GM08714 (cell line): ENCODE results near the gene PRKAG2.
"Not testable (repeated sequence)": the region's sequence is repeated elsewhere in the genome, so short reads cannot be mapped to it uniquely, and the experiment has no call there.

Experiments used
- H3K4me3 ChIP-seq: fragments of 200-500 bp; sonication (Bioruptor generic); 2 replicates; pipeline ENCODE4 v1.5.1; 2014; ENCODE audit warnings: mild to moderate bottlenecking, low read length, inconsistent platforms
- ZNF274 ChIP-seq: IDR thresholded peaks from 2 replicates; pipeline ENCODE4 v1.6.1; 2012; ENCODE audit warnings: mild to moderate bottlenecking, low read depth, low read length

The PRKAG2 gene

DNA sequence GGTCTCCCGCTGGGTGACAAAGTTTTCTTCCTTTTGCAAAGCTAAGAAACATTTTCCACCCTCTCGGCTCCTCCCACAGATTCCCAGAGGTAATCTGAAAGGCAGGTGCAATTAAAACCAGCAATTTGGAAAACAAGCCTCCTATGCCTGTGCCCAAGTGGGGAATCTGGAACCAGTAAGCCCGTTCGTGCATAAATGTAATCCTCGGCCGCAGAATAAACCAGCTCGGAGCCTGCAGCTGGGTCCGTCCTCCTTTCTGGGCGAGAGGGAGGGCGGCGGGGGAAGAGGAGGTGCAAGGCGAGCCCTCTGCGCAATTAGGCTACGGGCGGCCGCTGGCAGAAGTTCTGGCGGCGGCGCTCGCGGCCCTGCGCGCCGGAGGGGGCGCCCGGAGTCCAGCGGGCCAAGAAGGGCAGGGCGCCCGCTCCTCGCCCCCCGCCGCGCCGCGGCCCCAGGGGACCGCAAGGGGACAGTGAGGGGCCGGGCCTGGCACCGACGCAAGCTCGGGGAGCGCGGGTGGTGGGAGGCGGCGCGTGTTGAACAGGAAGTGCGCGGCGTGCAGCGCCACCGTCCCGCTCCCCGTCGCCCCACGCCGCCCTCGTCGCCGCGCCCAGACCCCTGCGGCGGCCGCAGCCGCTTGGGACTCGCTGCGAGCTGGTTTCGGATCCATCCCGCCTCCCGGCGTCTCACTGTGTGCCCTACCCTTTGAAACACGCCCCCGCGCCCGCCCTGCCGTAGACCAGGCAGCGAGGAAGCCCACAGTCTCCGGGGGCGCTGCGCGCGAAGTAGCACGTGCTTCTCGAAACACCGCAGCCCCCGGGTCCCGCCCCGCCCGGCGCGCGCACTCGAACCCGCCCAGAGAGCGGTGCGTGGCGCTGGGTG lies at the start of gene PRKAG2:
Gene PRKAG2 (minus strand): TSS at position 217 of the 879 bp plus-strand sequence. CDS start 495 bp downstream, outside the sequence.
- no peak for TF ChIP-seq ZNF274
- H3K4me3 ChIP-seq: peak within 1 kb of the TSS; percentile 62

DNA sequence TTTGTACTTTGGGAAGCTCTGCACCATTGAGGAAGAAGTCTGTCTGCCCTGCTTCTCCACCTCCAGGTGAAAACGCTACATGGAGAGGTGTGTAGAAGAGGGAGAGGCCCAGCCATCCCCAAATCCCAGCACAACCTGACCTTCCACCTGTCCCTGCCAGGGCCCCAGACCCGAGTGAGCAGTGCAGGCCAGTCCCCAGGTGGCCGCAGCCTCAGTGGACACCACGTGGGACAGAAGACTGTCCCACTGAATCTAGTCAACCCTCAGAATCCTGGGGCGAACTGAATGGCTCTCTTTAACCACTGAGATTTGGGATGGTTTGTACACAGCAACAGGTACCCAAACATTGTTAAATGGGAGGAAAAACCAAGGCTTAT lies 49.4 kb upstream of the PRKAG2 start:
- TF ChIP-seq ZNF274: no peak
- no peak overlapping the region for H3K4me3 ChIP-seq

DNA sequence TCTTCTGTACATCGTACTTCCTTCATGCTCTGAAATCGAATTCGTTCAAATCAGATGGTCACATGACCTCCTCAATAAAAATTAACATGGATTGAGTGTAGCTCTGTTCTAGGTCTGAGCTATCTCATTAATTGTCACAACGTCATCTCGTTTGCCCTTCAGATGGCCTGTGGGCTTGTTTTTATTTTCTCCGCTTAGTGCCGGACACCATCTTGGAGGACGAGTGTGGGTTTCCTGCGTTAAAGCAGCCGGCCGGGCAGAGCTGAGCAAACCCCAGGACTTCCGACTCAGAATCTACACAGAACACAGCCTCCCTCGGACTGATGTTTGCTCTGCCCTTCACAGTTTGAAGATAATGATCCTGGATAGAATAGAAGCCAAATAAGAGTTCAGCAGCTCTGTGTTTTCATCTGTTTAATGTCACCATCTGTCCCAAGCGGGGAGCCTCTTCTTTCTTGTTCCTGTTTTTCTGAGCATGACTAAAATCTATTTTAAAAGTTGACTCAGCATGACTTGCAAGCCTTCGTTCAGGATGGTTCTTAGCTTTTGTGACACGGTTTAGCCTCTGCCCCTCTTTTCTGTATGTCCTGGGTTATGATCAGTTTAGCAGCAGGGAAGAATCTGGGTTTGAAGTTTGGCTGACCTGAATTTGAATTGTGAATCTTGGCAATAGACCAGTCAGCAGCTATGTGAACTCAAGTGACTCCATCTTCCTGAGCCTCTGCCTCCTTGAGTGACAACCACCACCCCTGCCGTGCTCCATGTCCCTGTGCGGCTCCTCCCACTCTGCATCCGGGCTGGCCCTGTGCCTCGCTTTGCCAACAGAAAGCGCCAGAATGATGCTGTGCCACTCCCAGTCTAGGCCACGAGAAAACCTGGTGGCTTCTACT lies 48.8 kb upstream of the PRKAG2 start:
- H3K4me3 ChIP-seq: no peak overlapping the region
- no peak for TF ChIP-seq ZNF274

DNA sequence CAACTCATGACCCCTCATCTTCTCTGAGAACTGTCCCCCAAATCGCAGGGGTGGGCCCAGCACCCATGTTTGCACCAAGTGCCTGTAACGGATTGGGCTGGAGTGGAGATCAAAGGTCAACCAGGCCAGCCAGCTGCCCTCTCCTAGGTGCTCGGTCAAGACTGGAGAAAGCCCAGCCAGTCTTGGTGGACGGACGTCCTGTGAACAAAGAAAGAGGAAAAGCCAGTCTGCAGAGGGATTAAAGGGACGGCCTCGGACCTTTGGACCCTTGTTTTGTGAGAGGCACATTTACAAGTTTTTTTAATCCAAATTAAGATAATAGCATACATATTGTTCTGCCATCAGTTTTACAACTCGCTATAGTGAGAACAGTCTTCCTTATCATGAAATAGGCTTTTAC lies 47.6 kb upstream of the PRKAG2 start:
- TF ChIP-seq ZNF274: no peak
- no peak overlapping the region for H3K4me3 ChIP-seq

DNA sequence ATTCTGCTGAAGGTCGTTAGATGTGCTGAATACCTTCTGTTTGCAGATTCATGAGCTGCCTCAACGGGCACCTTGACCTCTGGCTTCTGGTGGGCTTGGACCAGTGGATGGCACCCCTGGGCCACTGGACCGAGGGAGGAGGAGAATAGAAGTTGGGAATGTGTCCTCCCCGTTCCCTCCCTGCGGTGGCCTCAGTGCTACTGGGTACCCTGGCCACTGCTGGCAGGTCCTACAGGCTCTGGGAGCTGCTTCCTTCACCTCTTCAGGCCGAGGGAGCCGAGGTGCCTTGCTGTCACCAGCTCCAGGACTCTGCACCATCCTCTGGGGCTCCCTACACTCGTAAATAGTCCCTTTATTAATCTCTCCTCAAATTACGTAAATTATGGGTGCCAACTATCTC lies 47.1 kb upstream of the PRKAG2 start:
- no peak overlapping the region for H3K4me3 ChIP-seq
- no peak for TF ChIP-seq ZNF274

DNA sequence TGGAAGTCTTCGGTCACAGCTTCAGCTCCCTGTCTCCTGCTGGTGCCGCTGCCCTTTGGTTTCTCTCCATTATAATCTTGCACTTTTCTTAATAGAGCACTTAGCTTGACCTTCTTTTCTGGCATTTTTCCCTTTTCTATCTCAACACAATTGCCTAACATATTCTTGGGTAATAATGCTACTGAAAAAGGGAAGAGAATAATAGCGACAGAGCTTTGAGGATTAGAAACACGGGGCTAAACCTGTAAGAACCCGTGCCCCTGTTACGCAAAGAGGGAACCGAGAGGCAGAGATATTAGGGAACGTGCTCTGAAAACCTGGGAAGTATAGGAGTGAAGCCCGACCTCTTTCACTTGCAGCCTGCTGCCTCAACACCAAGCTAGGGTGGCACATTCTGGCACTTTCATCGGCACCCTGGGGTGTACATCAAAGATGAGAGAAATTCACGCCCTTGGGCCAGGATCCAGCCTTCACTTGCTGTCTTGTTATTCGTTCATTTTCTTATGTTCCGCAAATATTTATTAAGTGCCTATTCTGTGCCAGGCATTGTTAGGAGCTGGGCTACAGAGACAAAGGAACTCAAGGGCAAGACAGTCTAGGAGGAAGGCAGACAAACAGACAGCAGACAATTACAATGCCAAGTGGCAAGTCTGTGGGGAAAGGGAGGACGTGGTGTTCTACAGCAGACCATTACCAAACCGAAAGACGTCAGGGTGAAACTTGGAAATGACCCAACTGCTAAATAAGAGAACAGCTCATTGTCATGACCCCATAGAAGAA lies 46.4 kb upstream of the PRKAG2 start:
- no peak overlapping the region for H3K4me3 ChIP-seq
- TF ChIP-seq ZNF274: no peak

DNA sequence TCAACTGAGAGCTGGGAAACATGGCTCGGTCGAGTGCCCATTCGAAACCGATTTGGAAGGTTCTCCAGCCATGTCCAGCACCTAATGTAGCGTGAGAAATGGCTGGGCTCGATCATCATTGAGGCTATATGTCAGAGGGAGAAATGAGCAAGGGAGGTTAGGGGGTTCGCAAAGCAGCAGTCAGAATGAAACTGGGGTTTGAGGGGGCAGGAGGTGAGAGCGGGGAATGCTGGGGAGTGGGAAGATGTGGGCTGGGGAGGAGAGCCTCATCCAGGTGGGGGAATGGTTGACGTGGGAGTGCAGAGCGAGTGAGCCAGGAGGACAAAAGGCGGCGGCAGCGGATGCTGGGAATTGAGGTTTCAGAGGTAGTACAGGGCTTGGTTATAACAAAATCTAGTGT lies 44.5 kb upstream of the PRKAG2 start:
- TF ChIP-seq ZNF274: no peak

DNA sequence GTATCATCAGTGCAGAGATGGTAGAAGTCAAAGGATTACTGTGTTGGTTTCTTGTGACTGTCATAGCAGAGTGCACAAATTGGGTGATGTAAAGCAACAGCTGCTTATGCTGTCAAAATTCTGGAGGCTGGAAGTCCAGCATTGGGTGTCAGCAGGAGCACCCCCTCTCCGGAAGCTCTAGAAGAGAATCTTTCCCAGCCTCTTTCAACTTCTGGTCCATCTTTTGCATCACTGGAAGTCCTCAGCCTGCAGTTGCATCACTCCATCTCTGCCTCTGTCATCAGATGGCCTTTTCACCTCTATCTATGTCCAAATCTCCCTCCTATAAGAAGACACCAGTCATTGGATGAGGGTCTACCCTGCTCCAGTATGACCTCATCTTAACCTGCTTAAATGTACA lies 43.6 kb upstream of the PRKAG2 start:
- no peak for TF ChIP-seq ZNF274
- H3K4me3 ChIP-seq: no peak overlapping the region

More for the DNA sequence above, 44.5 kb upstream of the PRKAG2 start:
- H3K4me3 ChIP-seq: no peak overlapping the region

DNA sequence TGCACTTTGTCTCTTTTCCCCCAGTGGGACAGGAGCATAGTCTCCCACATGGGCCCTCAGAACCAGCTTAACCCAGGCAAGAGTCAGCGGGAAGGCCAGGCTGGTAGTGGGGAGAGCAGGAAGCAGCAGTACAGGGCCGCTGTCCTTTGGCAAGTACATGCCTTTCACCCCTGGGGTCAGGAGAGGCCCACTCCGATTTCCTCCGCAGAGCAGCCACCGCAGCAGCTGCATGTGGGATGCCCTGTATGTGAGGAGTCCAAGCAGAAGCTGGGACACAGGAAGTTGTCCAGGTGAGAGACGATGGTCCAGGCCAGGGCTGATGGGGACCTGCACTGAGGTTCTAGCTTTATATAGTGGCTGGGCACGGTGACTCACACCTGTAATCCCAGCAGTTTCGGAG lies 42.7 kb upstream of the PRKAG2 start:
- no peak for TF ChIP-seq ZNF274
- H3K4me3 ChIP-seq: no peak overlapping the region

DNA sequence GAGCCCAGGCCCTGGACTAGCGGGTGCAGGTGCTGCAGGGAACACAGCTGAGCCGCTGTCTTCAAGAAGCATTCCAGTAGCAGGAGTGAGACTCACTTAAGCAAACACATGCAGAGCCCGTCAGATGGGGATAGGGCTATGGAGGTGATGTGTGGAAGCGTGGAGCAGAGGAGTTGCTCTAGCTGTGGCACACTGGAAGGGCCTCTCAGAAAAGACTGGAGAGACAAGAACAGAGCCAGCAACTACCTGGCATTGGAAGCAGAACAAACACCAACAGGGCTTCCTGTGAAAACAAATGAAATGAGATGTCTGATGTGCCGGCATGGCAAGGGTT lies 41.6 kb upstream of the PRKAG2 start:
- no peak overlapping the region for H3K4me3 ChIP-seq
- TF ChIP-seq ZNF274: no peak

DNA sequence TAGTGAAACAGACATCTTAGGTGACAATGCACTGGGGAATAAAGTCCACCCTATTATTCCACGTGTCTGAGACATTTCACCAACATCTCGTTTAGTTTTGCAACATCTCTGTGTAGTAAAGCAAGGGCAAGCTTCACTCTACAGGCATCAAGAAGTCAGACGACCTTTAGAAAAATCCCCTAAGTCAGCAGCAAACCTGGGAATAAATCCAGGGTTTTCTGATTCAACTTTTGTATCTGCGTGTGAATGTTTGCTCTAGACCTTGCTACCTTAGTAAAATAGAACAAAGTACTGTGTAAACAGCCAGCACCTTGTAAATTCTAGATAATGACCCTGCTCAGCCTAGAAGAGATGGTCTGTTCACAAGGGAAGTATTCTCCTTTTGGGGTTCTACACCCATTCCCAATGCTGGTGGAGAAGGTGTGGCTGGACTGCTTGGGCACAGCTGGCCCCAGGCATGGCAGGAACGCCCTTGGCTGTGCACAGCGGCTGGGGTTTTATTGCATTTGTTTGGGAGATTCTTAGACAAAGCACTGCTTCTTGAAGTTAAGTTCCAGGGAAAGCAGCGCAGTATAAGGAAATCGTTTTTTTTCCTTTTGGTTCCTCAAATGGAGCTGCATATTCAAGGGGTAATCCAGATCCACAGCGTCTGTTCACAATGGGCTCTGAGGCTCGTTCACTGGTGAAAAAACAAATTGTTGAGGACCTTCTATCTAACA lies 41.0 kb upstream of the PRKAG2 start:
- TF ChIP-seq ZNF274: no peak

DNA sequence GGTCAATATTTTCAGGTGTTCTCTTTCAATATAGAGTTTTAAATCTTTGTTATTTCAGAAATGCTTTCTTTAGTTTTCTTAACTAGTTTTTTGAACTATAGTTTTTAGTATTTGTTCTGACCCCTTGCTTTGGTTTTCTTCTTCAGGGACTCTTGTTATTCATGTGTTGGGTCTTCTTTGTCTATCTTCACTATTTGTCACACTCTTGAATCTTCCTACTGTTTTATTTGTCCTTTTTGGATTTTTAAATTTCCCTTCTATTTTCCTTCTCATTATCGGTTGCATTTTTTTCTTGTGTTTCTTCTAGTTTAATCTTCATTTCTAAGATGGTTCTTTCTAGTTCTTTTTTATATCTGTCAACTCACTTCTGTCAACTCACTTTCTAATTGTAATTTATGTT lies 37.1 kb upstream of the PRKAG2 start:
- no peak overlapping the region for H3K4me3 ChIP-seq
- TF ChIP-seq ZNF274: no peak

More for the DNA sequence above, 41.0 kb upstream of the PRKAG2 start:
- H3K4me3 ChIP-seq: no peak overlapping the region

DNA sequence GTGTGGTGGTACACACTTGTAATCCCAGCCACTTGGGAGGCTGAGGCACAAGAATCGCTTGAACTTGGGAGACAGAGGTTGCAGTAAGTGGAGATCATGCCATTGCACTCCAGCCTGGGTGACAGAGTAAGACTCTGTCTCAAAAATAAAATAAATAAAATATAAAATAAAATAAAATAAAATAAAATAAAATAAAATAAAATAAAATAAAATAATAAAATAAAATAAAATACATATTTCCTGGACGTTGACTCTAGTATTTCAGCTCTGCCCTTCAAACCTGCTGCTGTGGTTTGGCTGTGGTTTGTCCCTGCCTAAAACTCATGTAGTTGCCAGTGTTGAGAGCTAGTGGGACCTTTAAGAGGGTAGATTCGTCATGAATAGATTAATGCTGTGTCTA lies 33.7 kb upstream of the PRKAG2 start:
- H3K4me3 ChIP-seq: not testable (repeated sequence)

DNA sequence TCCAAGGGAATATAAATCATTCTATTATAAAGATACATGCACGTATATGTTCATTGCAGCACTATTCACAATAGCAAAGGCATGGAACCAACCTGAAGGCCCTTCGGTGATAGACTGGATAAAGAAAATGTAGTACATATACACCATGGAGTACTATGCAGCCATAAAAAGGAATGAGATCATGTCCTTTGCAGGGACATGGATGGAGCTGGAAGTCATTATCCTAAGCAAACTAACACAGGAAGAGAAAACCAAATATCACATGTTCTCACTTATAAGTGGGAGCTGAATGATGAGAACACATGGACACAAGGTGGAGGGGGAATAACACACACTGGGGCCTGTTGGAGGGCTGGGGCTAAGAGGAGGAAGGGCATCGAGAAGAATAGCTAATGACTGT lies 30.2 kb upstream of the PRKAG2 start:
- H3K4me3 ChIP-seq: not testable (repeated sequence)
